H9 (cell line): ENCODE results near the gene DAPK1. TPM values are rescaled to one million over a fixed set of nuclear protein-coding genes. Genes with fewer than 3 reads are reported as not detected.

Source experiments
- DNase-seq: peaks from one replicate; pipeline ENCODE4 v3.0.0-alpha.2; 2017
- H2AFZ ChIP-seq: one replicate; pipeline ENCODE4 v1.6.1; 2013; ENCODE audit warnings: mild to moderate bottlenecking, low read length, control low read depth, moderate library complexity
- H2AK5ac ChIP-seq: 2 replicates; pipeline ENCODE4 v1.6.1; 2013; ENCODE audit warnings: low read length, control low read depth, mixed read lengths; ENCODE audit not compliant: insufficient read length
- H2BK120ac ChIP-seq: one replicate; pipeline ENCODE4 v1.6.1; 2013; ENCODE audit warnings: low read depth, mild to moderate bottlenecking, low read length, control low read depth, inconsistent platforms; ENCODE audit not compliant: poor library complexity, severe bottlenecking
- H2BK12ac ChIP-seq: 2 replicates; pipeline ENCODE4 v1.6.1; 2013; ENCODE audit warnings: low read length, control low read depth, mixed read lengths, low read depth; ENCODE audit not compliant: insufficient read length
- H2BK15ac ChIP-seq: 2 replicates; pipeline ENCODE4 v1.6.1; 2013; ENCODE audit warnings: low read depth, low read length, control low read depth
- H2BK20ac ChIP-seq: one replicate; pipeline ENCODE4 v1.6.1; 2013; ENCODE audit warnings: low read depth, mild to moderate bottlenecking, low read length, control low read depth, inconsistent platforms; ENCODE audit not compliant: poor library complexity, severe bottlenecking
- H2BK5ac ChIP-seq: 2 replicates; pipeline ENCODE4 v1.6.1; 2013; ENCODE audit warnings: low read length, control low read depth, mixed read lengths; ENCODE audit not compliant: insufficient read length
- H3K14ac ChIP-seq: 2 replicates; pipeline ENCODE4 v1.6.1; 2013; ENCODE audit warnings: low read length, control low read depth; ENCODE audit not compliant: insufficient read depth
- H3K18ac ChIP-seq: 2 replicates; pipeline ENCODE4 v1.6.1; 2013; ENCODE audit warnings: low read depth, mild to moderate bottlenecking, mixed read lengths, low read length, control low read depth; ENCODE audit not compliant: insufficient read length
- H3K23ac ChIP-seq: 2 replicates; pipeline ENCODE4 v1.6.1; 2013; ENCODE audit warnings: low read length, control low read depth, mixed read lengths, low read depth; ENCODE audit not compliant: insufficient read length
- H3K23me2 ChIP-seq: 2 replicates; pipeline ENCODE4 v1.6.1; 2013; ENCODE audit warnings: low read depth, mild to moderate bottlenecking, mixed read lengths, low read length, control low read depth; ENCODE audit not compliant: insufficient read length, poor library complexity, severe bottlenecking
- H3K27ac ChIP-seq: 2 replicates; pipeline ENCODE4 v1.5.1; 2013; ENCODE audit warnings: low read length, control low read depth, mixed read lengths, low read depth; ENCODE audit not compliant: insufficient read length
- H3K27me3 ChIP-seq: 2 replicates; pipeline ENCODE4 v1.6.1; 2013; ENCODE audit warnings: low read length, control low read depth, inconsistent platforms; ENCODE audit not compliant: insufficient read depth
- H3K4ac ChIP-seq: 2 replicates; pipeline ENCODE4 v1.6.1; 2013; ENCODE audit warnings: low read depth, mild to moderate bottlenecking, control low read depth, inconsistent platforms, low read length, moderate library complexity
- H3K4me1 ChIP-seq: 2 replicates; pipeline ENCODE4 v1.6.1; 2013; ENCODE audit warnings: low read length, control low read depth, inconsistent platforms; ENCODE audit not compliant: insufficient read depth
- H3K4me2 ChIP-seq: 2 replicates; pipeline ENCODE4 v1.6.1; 2013; ENCODE audit warnings: low read length, control low read depth, mixed read lengths; ENCODE audit not compliant: insufficient read length, insufficient read depth
- H3K56ac ChIP-seq: 2 replicates; pipeline ENCODE4 v1.6.1; 2013; ENCODE audit warnings: low read depth, mild to moderate bottlenecking, mixed read lengths, low read length, control low read depth; ENCODE audit not compliant: insufficient read length
- H3K79me1 ChIP-seq: 2 replicates; pipeline ENCODE4 v1.6.1; 2013; ENCODE audit warnings: low read depth, mild to moderate bottlenecking, moderate library complexity, low read length, control low read depth, inconsistent platforms; ENCODE audit not compliant: insufficient read depth, poor library complexity, severe bottlenecking
- H3K79me2 ChIP-seq: 2 replicates; pipeline ENCODE4 v1.6.1; 2013; ENCODE audit warnings: low read length, control low read depth, inconsistent platforms; ENCODE audit not compliant: insufficient read depth
- H3K9ac ChIP-seq: 2 replicates; pipeline ENCODE4 v1.6.1; 2013; ENCODE audit warnings: low read length, control low read depth, mixed read lengths; ENCODE audit not compliant: insufficient read length; ENCODE audit errors: extremely low read depth
- H3K9me3 ChIP-seq: one replicate; pipeline ENCODE4 v1.6.1; 2013; ENCODE audit warnings: low read depth, low read length, inconsistent platforms; ENCODE audit not compliant: control insufficient read depth
- H3T11ph ChIP-seq: one replicate; pipeline ENCODE4 v1.6.1; 2013; ENCODE audit warnings: mild to moderate bottlenecking, low read length, control low read depth, inconsistent platforms
- H4K20me1 ChIP-seq: one replicate; pipeline ENCODE4 v1.6.1; 2013; ENCODE audit not compliant: control insufficient read depth, insufficient read length, insufficient read depth
- H4K5ac ChIP-seq: 2 replicates; pipeline ENCODE4 v1.6.1; 2013; ENCODE audit warnings: low read depth, mild to moderate bottlenecking, mixed read lengths, low read length, control low read depth; ENCODE audit not compliant: insufficient read length
- H4K8ac ChIP-seq: replicated peaks from 2 replicates; pipeline ENCODE4 v1.6.1; 2013; ENCODE audit warnings: low read length, control low read depth, mixed read lengths, low read depth; ENCODE audit not compliant: insufficient read length
- H4K91ac ChIP-seq: 2 replicates; pipeline ENCODE4 v1.6.1; 2013; ENCODE audit warnings: low read depth, mild to moderate bottlenecking, moderate library complexity, mixed read lengths, low read length, control low read depth; ENCODE audit not compliant: insufficient read length
- H3K27ac Mint-ChIP-seq, 3 experiments: 2 replicates in 2 of 3; 3 replicates in 1 of 3; pipeline ENCODE4 v1.8.0; 2020 to 2021; ENCODE audit warnings: mixed read lengths in 3 of 3, mild to moderate bottlenecking in 1 of 3, moderate library complexity in 1 of 3
- H3K27me3 Mint-ChIP-seq: 2 replicates; pipeline ENCODE4 v1.8.0; 2021; ENCODE audit warnings: low read depth, mild to moderate bottlenecking, moderate library complexity, mixed read lengths
- H3K36me3 Mint-ChIP-seq, 3 experiments: 2 replicates in 2 of 3; 3 replicates in 1 of 3; pipeline ENCODE4 v1.8.0; 2020 to 2021; ENCODE audit warnings: low read depth in 3 of 3, mixed read lengths in 3 of 3; ENCODE audit not compliant: insufficient read depth in 1 of 3
- H3K4me1 Mint-ChIP-seq, 2 experiments: 2 replicates each; pipeline ENCODE4 v1.8.0; 2020; ENCODE audit warnings: mixed read lengths in 2 of 2
- H3K4me3 Mint-ChIP-seq, 2 experiments: 2 replicates in 1 of 2; 3 replicates in 1 of 2; pipeline ENCODE4 v1.8.0; 2020 to 2021; ENCODE audit warnings: mild to moderate bottlenecking in 2 of 2, mixed read lengths in 2 of 2, moderate library complexity in 1 of 2
- H3K9me3 Mint-ChIP-seq, 2 experiments: 2 replicates in 1 of 2; 3 replicates in 1 of 2; pipeline ENCODE4 v1.8.0; 2020; ENCODE audit warnings: mild to moderate bottlenecking in 2 of 2, mixed read lengths in 2 of 2, moderate library complexity in 1 of 2
- WGBS: extraction: QIAGEN DNeasy Blood & Tissue Kit; methylation state at CpG from one replicate; pipeline ENCODE4 v1.1.7; 2013; ENCODE audit warnings: missing lambda C conversion rate, low lambda C conversion rate, mixed read lengths; ENCODE audit not compliant: insufficient read length; ENCODE audit errors: extremely low coverage; 5-methylcytosine and 5-hydroxymethylcytosine counted together
- total RNA-seq: library from RNA; stranded (reverse); gene quantifications from 2 replicates; pipeline ENCODE4 v1.2.1, GENCODE V29; 2021
- TF ChIP-seq, protein P1 (sequence below): fragments of 200-600 bp; sonication (generic); conservative IDR thresholded peaks from 3 replicates; pipeline ENCODE4 v1.8.0; 2021; ENCODE audit warnings: antibody characterized with exemption, mild to moderate bottlenecking

DAPK1 gene
- total RNA-seq, 1 experiment from 2014 or later = 79.4 TPM

GRCh38 chr9:87651431-87651830 lies 153.8 kb downstream of the DAPK1 start:
- H3K56ac ChIP-seq = no peak overlapping the region
- H2AFZ ChIP-seq = no peak overlapping the region
- no peak overlapping the region for H2BK20ac ChIP-seq
- no peak overlapping the region for H2BK5ac ChIP-seq
- TF ChIP-seq, protein P1, sequence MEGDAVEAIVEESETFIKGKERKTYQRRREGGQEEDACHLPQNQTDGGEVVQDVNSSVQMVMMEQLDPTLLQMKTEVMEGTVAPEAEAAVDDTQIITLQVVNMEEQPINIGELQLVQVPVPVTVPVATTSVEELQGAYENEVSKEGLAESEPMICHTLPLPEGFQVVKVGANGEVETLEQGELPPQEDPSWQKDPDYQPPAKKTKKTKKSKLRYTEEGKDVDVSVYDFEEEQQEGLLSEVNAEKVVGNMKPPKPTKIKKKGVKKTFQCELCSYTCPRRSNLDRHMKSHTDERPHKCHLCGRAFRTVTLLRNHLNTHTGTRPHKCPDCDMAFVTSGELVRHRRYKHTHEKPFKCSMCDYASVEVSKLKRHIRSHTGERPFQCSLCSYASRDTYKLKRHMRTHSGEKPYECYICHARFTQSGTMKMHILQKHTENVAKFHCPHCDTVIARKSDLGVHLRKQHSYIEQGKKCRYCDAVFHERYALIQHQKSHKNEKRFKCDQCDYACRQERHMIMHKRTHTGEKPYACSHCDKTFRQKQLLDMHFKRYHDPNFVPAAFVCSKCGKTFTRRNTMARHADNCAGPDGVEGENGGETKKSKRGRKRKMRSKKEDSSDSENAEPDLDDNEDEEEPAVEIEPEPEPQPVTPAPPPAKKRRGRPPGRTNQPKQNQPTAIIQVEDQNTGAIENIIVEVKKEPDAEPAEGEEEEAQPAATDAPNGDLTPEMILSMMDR = no peak
- peaks cover 2 to 4% of the 10 kb centered on the region in 2 experiments; a peak in 3 of 4 replicates for H3K4me1 Mint-ChIP-seq
- H2AK5ac ChIP-seq = no peak overlapping the region
- no peaks in the 10 kb centered on the region for H3K27me3 ChIP-seq
- no peaks in the 10 kb centered on the region for H3K79me1 ChIP-seq
- no peaks in the 10 kb centered on the region for H4K20me1 ChIP-seq
- H3K4me3 Mint-ChIP-seq = no peak overlapping the region
- H3K27me3 Mint-ChIP-seq = no peaks in the 10 kb centered on the region
- no peaks in the 10 kb centered on the region for H3K9me3 ChIP-seq
- no peak overlapping the region for H4K91ac ChIP-seq
- H2BK120ac ChIP-seq = no peak overlapping the region
- no peak overlapping the region for H3K4ac ChIP-seq
- no peaks in the 10 kb centered on the region for H3K9me3 Mint-ChIP-seq
- no peak overlapping the region for H3K18ac ChIP-seq
- no peak overlapping the region for H4K8ac ChIP-seq
- H3K23me2 ChIP-seq = no peaks in the 10 kb centered on the region
- H3T11ph ChIP-seq = no peak overlapping the region
- no peak overlapping the region for H3K27ac ChIP-seq
- no peak overlapping the region for H3K27ac Mint-ChIP-seq
- H3K23ac ChIP-seq = no peak overlapping the region
- no peak overlapping the region for H2BK12ac ChIP-seq
- H4K5ac ChIP-seq = no peak overlapping the region
- no peak overlapping the region for H2BK15ac ChIP-seq
- H3K4me1 ChIP-seq = no peaks in the 10 kb centered on the region
- DNase-seq = no peak
- H3K36me3 Mint-ChIP-seq = peaks cover 38 to 65% (median 62%) of the 10 kb centered on the region in 3 experiments; a peak in 6 of 7 replicates
- no peaks in the 10 kb centered on the region for H3K79me2 ChIP-seq
- no CpG with 5 or more reads among the region's 10 CpGs for WGBS
- no peak overlapping the region for H3K4me2 ChIP-seq
- no peak overlapping the region for H3K9ac ChIP-seq
- H3K14ac ChIP-seq = no peak overlapping the region
